GM12878 (cell line): Measurements from ENCODE around the gene NKTR. TPM values are rescaled to one million over a fixed set of nuclear protein-coding genes. Genes with fewer than 3 reads are reported as not detected.

Source experiments
- ATAC-seq: fragments of 200-7000 bp; cut with Tn5 transposase; 3 replicates; pipeline ENCODE4 v1.9.1; 2020; ENCODE audit warnings: mild to moderate bottlenecking, moderate library complexity
- BruUV-seq: library from RNA; stranded (reverse); fragments of 400-500 nt; replicated peaks from 2 replicates; lab custom pipeline; 2021; lab: Mats Ljungman, UMichigan
- CTCF ChIA-PET: fragments of 300-600 bp; sonication (Branson Sonifier 250); formaldehyde crosslinking; extraction: SDS; loops from one replicate; lab custom pipeline; 2021; ENCODE audit warnings: inconsistent platforms; lab: Yijun Ruan, JAX
- POLR2A ChIA-PET: fragments of 350-600 bp; formaldehyde crosslinking; extraction: SDS; loops from one replicate; lab custom pipeline; 2021; ENCODE audit warnings: inconsistent platforms; lab: Charles Lee
- RAD21 ChIA-PET: fragments of 300-600 bp; sonication (Branson Sonifier 250); formaldehyde crosslinking; loops from one replicate; lab custom pipeline; 2023; ENCODE audit warnings: antibody characterized with exemption; ENCODE audit not compliant: unreplicated experiment; lab: Charles Lee
- SMC1A ChIA-PET: fragments of 300-600 bp; sonication (Branson Sonifier 250); formaldehyde crosslinking; loops from one replicate; lab custom pipeline; 2023; ENCODE audit not compliant: unreplicated experiment, uncharacterized antibody; lab: Charles Lee
- DNase-seq: peaks from one replicate; pipeline ENCODE4 v3.0.0-alpha.2; 2011; ENCODE audit warnings: low read depth, low spot score
- FAIRE-seq: peaks from 3 replicates; lab custom pipeline; 2011; peaks lifted over from hg19 to GRCh38; lab: Jason Lieb, UNC
- H2AFZ ChIP-seq: 2 replicates; pipeline ENCODE4 v1.6.0; 2011; ENCODE audit warnings: low read depth, low read length, control low read depth; ENCODE audit not compliant: control insufficient read depth
- H3K27ac ChIP-seq: 2 replicates; pipeline ENCODE4 v1.5.1; 2011; ENCODE audit warnings: control low read depth; ENCODE audit not compliant: control insufficient read depth, insufficient read depth
- H3K27me3 ChIP-seq, 2 experiments: replicated peaks in 1 of 2; 2 replicates each; pipeline versions ENCODE4 v1.6.0 to v1.6.1; 2011; ENCODE audit warnings: low read length in 1 of 2; ENCODE audit not compliant: control insufficient read depth in 2 of 2, insufficient read depth in 2 of 2
- H3K36me3 ChIP-seq, 2 experiments: 2 replicates each; pipeline ENCODE4 v1.5.1; 2011; ENCODE audit warnings: low read length in 1 of 2; ENCODE audit not compliant: control insufficient read depth in 2 of 2, insufficient read depth in 2 of 2
- H3K4me1 ChIP-seq: 2 replicates; pipeline ENCODE4 v1.6.1; 2011; ENCODE audit warnings: mild to moderate bottlenecking, low read length, moderate library complexity, mixed read lengths; ENCODE audit not compliant: control insufficient read depth, insufficient read depth
- H3K4me2 ChIP-seq: 2 replicates; pipeline ENCODE4 v1.6.0; 2011; ENCODE audit warnings: control low read depth; ENCODE audit not compliant: control insufficient read depth, insufficient read depth
- H3K4me3 ChIP-seq: fragments of 200-600 bp; sonication (generic); 2 replicates; pipeline ENCODE4 v1.5.1; 2016
- H3K79me2 ChIP-seq: 2 replicates; pipeline ENCODE4 v1.6.0; 2011; ENCODE audit warnings: low read length; ENCODE audit not compliant: control insufficient read depth, insufficient read depth
- H3K9ac ChIP-seq: 2 replicates; pipeline ENCODE4 v1.8.0; 2011; ENCODE audit warnings: low read length, control low read depth, mixed read lengths; ENCODE audit not compliant: control insufficient read depth, insufficient read depth
- H3K9me3 ChIP-seq: replicated peaks from 3 replicates; pipeline ENCODE4 v1.5.1; 2011; ENCODE audit warnings: mild to moderate bottlenecking, low read length; ENCODE audit not compliant: control insufficient read depth, insufficient read depth
- H4K20me1 ChIP-seq: 2 replicates; pipeline ENCODE4 v1.6.0; 2011; ENCODE audit not compliant: control insufficient read depth, insufficient read depth
- CREB1 ChIP-seq: IDR thresholded peaks from 2 replicates; pipeline ENCODE4 v1.6.1; 2012; ENCODE audit warnings: low read depth, mild to moderate bottlenecking, inconsistent platforms
- CTCF ChIP-seq, 3 experiments: IDR thresholded peaks in 2 of 3; conservative IDR thresholded peaks in 1 of 3; 2 replicates each; pipeline ENCODE4 v1.5.1; 2011; ENCODE audit warnings: low read depth in 3 of 3, low read length in 3 of 3, mild to moderate bottlenecking in 3 of 3, control low read depth in 2 of 3, moderate library complexity in 2 of 3, inconsistent platforms in 1 of 3, mixed read lengths in 1 of 3; ENCODE audit not compliant: control insufficient read depth in 2 of 3, insufficient read depth in 1 of 3; ENCODE audit errors: extremely low read depth in 1 of 3
- RAD21 ChIP-seq: IDR thresholded peaks from 2 replicates; pipeline ENCODE4 v1.6.1; 2011; ENCODE audit warnings: mild to moderate bottlenecking, low read depth, low read length, moderate library complexity; ENCODE audit not compliant: insufficient read depth
- RBBP5 ChIP-seq: fragments of 200-600 bp; sonication (generic); conservative IDR thresholded peaks from 2 replicates; pipeline ENCODE4 v1.6.1; 2016
- SMAD1 ChIP-seq: fragments of 450-650 bp; IDR thresholded peaks from 2 replicates; pipeline ENCODE4 v1.6.1; 2018; ENCODE audit warnings: mild to moderate bottlenecking, low read depth; ENCODE audit not compliant: partially characterized antibody
- WGBS: methylation state at CpG from one replicate; pipeline ENCODE4 v1.1.6; 2016; ENCODE audit warnings: low lambda C conversion rate; ENCODE audit not compliant: insufficient replicate concordance, insufficient coverage; ENCODE audit errors: missing lambda C conversion rate; 5-methylcytosine and 5-hydroxymethylcytosine counted together
- in situ Hi-C: fragments of 300-500 bp; cut with MboI; formaldehyde crosslinking; loops from 9 replicates; pipeline ENCODE4 v1.14.3; 2018; ENCODE audit warnings: mixed read lengths
- intact Hi-C: fragments of 100-400 bp; cut with micrococcal nuclease; formaldehyde crosslinking; loops from one replicate; pipeline ENCODE4 v1.14.2; 2022; ENCODE audit not compliant: unreplicated experiment
- polyA plus RNA-seq, 11 experiments: library from polyadenylated mRNA; depleted of rRNA in 4 of 11; unstranded in 6 of 11; stranded (reverse) in 5 of 11; fragments of >200 nt; fragmentation: Nextera tagmentation in 4 of 11; fragmentation: Illumina TruSeq in 1 of 11; extraction: Ambion mirVana in 4 of 11; extraction: Trizol in 1 of 11; gene quantifications; 1 replicate in 1 of 11; 2 replicates in 10 of 11; pipeline versions ENCODE4 v1.2.1 to v1.2.3, GENCODE V29; 2011 to 2016; ENCODE audit warnings: inconsistent platforms in 2 of 11, missing spikeins in 2 of 11, low read depth in 1 of 11
- total RNA-seq, 4 experiments: library from RNA; depleted of rRNA in 3 of 4; stranded (reverse); fragments of >200 nt in 3 of 4; fragmentation: Illumina TruSeq in 1 of 4; extraction: Trizol in 1 of 4; gene quantifications; 2 replicates each; pipeline versions ENCODE4 v1.2.1 to v1.2.3, GENCODE V29; 2013 to 2021
- TF ChIP-seq, protein P1 (sequence below): IDR thresholded peaks from 2 replicates; pipeline ENCODE4 v1.6.1; 2011; ENCODE audit warnings: borderline replicate concordance, low read depth, mild to moderate bottlenecking, moderate library complexity, mixed read lengths, low read length; ENCODE audit not compliant: insufficient read depth; ENCODE audit errors: extremely low read length

The NKTR gene
- total and polyA plus RNA-seq, 10 of the 15 experiments (the other 5 are each of a cell fraction or from before 2014, with no cell fraction given): 15.3 to 91.9 (median 55.3) TPM

- H3K27ac ChIP-seq: no peak overlapping the region
- POLR2A ChIA-PET: interaction anchor here (1.0 to 1.1 kb wide), 2 partner anchors 15 to 27 kb away, joined by 5 read pairs; no protein-coding TSS in a partner anchor
- H2AFZ ChIP-seq: no peak overlapping the region
- no peaks in the 10 kb centered on the region for H3K9me3 ChIP-seq
- FAIRE-seq (no peak), ATAC-seq (no peak), DNase-seq (no peak)
- SMC1A ChIA-PET: interaction anchor here (2.8 kb wide), 1 partner anchor 13 kb away, joined by 6 read pairs; no protein-coding TSS in a partner anchor
- peaks cover 0 to 4% of the 10 kb centered on the region in 2 experiments; a peak in 1 of 4 replicates for H3K36me3 ChIP-seq
- H3K4me1 ChIP-seq: peaks cover 11% of the 10 kb centered on the region
- TF ChIP-seq CREB1: no peak
- TF ChIP-seq SMAD1: no peak
- TF ChIP-seq, protein P1, sequence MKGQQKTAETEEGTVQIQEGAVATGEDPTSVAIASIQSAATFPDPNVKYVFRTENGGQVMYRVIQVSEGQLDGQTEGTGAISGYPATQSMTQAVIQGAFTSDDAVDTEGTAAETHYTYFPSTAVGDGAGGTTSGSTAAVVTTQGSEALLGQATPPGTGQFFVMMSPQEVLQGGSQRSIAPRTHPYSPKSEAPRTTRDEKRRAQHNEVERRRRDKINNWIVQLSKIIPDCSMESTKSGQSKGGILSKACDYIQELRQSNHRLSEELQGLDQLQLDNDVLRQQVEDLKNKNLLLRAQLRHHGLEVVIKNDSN: no peak
- TF ChIP-seq RAD21: no peak
- TF ChIP-seq CTCF (IDR thresholded peaks at IDR 0.05 in 2 of 3, conservative IDR thresholded peaks at IDR 0.05 in 1 of 3; ENCODE audit: control insufficient read depth in 2 of 3, extremely low read depth in 1 of 3, insufficient read depth in 1 of 3, low read depth in 3 of 3, low read length in 3 of 3): no peak
- no peak for TF ChIP-seq RBBP5
- BruUV-seq: no TSS peak
- no peaks in the 10 kb centered on the region for H4K20me1 ChIP-seq
- CTCF ChIA-PET: interaction anchor here (1.0 to 1.2 kb wide), 3 partner anchors 9 to 24 kb away, joined by 3 to 6 read pairs (median 3); no protein-coding TSS in a partner anchor
- H3K4me2 ChIP-seq: no peak overlapping the region
- H3K27me3 ChIP-seq: no peaks in the 10 kb centered on the region
- in situ Hi-C loops: no loop called here
- intact Hi-C loops: no loop called here
- WGBS: 88% methylated on average over 5 of the region's 5 CpGs
- RAD21 ChIA-PET: no interaction called here
- H3K4me3 ChIP-seq: no peak overlapping the region
- H3K9ac ChIP-seq: no peak overlapping the region
- H3K79me2 ChIP-seq: peaks cover 26% of the 10 kb centered on the region
Measured at GRCh38 chr3:42588625-42589024, 11.9 kb upstream of the NKTR start.
